ENCODE measurements around the gene NEDD4.
A peak's percentile ranks its signal among the peaks of the same experiment; 100 is the strongest.
"Not testable (repeated sequence)": the region's sequence is repeated elsewhere in the genome, so short reads cannot be mapped to it uniquely, and the experiment has no call there.

NEDD4 gene

DNA sequence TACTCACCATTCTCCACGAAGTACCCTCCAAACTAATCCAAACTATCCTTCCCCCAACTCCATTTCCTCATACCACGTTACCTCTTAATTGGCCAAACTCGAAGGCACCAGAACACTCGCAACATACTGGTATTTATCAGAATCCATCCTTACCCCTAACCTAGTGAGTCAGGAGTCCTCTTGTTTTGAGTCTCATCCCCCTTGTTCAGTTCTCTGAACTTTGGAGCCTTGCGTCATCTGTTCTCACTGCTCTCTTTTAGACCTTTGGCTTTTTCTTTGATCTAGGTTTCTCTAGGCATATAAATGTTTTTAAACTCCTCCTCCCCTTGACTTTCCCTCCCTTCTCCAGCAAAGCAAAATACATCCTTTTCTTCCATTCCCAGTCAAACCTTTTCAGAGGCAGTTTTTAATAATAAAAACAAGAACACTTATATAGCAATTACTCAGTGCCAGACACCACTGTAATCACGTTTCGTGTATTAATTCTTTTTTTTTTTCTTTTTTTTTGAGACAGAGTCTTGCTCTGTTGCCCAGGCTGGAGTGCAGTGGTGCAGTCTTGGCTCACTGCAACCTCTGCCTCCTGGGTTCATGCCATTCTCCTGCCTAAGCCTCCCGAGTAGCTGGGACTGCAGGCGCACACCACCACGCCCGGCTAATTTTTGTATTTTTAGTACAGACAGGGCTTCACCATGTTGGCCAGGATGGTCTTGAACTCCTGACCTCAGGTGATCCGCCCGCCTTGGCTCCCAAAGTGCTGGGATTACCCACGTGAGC lies 40.7 kb downstream of the NEDD4 start:
- not testable (repeated sequence) for DNase-seq

DNA sequence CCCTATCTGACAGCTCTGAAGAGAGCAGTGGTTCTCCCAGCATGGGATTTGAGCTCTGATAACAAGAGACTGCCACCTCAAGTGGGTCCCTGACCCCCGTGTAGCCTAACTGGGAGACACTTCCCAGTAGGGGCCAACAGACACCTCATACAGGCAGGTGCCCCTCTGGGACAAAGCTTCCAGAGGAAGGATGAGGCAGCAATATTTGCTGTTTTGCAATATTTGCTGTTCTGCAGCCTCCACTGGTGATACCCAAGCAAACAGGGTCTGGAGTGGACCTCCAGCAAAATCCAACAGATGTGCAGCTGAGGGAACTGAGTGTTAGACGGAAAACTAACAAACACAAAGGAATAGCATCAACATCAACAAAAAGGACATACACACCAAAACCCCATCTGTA lies 48.8 kb downstream of the NEDD4 start:
- DNase-seq: not testable (repeated sequence)

DNA sequence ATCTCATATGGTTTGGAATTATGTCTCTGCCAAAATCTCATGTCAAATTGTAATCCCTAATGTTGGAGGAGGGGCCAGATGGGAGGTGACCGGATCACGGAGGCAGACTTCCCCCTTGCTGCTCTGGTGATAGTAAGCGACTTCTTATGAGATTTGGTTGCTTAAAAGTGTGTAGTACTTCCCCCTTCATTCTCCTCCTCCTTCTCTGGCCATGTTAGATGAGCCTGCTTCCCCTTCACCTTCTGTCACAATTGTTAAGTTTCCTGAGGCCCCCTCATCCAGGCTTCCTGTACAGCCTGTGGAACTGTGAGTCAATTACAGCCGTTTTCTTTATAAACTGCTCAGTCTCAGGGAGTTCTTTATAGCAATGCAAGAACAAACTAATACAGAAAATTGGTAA lies 51.1 kb downstream of the NEDD4 start:
- DNase-seq: no peak

DNA sequence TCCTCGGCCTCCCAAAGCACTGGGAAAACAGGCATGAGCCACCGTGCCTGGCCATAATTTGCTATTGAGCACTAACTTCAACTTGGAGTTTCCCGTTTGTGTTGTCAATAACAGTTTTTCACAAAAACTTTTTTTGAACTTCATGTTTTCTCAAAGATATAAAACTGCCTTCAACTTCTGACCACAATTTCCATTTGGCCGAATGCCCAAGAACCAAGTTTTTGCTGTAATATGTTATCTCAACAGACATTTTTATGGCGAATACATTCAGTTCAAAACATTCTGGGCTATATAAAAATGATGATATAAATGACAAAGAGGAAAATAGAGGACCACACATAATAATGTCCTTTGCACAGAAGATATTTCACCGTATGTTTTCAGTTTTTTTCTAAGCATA lies 56.4 kb downstream of the NEDD4 start:
- no peak for DNase-seq

DNA sequence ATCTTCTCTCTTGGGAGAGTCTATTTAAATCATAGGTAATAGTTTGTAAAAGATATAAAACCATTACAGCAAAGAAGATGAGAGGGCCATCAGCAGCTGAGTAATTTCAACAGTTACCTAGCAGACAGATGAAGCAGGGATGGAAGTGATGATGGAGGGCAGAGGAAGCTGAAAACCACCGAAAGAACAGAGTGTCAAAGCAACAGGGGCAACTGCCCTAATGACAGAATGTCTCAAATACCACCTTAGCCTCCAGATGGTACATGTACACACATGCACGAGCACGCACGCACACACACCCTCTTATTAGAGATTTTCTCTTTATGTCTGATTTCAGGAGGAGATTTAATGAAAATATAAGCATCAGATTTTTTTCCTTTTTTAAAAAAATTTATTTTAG lies 64.5 kb downstream of the NEDD4 start:
- no peak for DNase-seq

DNA sequence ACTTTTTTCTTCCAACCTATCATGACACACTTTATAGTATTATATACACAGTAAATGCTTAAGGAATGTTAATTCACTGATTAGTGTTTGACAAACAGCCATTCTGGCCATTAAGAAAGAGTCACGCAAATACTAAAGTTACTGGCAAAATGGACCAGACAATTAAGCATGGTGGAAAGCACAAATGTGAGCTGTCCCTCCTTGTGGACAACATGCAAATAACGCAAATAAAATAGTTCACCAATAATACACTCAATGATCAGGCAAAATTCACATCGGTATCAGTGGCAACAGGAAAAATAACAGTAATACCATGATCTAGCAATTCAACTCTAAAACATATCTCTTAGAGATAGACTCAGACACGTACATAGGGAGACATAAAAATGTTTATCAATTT lies 71.7 kb downstream of the NEDD4 start:
- DNase-seq: no peak

DNA sequence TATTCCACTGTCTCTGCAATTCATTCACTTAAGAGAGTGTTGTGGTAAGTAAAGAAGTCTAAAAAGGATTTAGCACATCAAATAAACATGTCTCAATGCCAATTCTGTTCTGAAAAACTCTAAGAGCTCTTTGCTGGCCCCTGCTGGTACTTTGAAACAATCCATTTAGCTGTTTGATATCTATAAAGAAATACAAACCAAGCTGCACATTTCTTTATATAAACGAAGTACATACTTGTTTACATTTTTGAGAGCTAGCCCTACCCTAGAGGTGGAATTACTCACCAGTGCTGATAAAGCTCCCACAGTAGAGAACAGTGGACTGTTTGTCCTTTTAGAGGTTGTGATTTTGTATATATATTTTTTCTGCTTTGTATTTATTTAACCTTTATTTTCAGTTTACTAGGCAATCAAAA lies 75.5 kb downstream of the NEDD4 start:
- peak; percentile 2 for DNase-seq

DNA sequence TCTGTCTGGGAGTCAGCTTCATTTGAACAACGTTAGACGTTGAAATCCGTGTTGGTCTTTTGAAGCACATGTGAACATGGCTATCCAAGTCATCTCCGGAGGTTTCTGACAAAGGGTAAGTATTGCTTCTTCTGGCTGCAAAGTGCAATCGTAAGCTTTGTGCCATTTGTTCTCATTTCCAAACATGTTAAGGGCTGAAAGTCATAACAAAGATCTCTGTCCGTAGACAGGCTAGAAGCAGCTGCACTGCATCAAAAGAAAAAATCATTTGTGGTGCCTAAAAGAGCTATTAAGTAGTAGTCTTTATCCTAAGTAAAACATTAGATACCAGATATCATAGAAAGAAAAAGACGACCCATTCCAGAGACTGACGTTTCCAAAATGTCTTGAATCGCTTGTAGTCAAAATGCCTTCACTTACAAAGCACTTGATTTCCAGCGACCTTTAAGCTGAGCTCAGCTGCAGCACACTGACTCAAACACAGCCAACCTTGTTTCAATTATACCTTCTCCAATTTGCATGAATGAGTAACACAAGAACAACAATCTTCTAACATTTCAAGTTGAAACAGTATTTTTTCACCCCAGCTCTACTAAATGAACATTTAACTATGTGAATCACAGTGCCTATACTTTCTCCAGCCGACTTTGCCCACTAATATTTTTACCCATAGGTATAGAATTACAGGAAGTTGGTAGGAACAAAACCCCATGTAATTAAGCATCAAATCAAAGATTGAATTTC lies 76.6 kb downstream of the NEDD4 start:
- no peak for DNase-seq

DNA sequence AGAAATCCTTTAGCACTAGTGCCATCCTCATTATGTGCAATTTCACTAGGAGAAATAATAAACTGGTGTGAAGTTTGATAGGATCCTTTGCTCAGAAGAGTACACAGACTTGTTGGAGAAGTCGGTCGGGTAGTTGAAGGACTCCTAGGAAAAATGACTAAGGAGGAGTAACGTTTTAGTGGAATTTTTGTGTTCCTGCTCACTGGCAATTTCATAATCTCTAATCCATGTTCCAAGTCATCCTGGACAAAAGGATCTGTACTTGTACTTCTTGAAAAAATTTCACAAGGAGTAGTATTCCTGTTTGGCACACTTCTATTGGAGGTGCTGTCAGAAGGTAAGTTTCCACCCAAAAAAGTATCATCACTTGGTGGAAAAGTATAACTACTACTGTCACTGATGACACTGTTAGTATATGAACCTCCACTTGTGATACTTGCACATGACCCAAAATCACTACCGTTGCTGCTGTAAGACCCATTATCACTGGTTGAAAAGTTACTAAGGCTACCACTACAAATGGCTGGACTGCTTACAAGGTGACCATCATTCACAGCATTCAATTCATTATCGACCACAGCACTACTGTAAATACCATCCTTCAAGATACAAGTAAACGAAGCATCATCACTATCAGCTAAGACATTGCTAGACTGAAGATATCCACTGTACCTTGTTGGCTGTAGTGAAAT lies 77.4 kb downstream of the NEDD4 start:
- no peak for DNase-seq

DNA sequence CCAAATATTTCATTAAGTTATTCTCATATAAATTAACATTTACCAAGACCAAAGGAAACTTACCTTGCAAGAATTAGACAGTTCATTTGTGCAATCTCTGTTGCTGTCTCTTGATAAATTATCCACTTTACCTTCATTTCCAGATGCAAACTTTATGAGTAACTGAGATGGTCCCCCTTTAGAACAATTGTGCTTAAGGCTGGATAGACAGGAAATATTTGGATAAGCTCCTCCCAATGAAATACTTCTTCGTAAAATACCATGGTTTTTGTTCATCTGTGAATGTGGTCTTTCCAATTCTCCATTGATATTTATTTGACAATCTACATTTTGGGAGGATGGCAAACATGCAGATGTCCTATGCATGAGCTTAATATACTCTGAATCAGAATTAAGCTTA lies 78.2 kb downstream of the NEDD4 start:
- no peak for DNase-seq

DNA sequence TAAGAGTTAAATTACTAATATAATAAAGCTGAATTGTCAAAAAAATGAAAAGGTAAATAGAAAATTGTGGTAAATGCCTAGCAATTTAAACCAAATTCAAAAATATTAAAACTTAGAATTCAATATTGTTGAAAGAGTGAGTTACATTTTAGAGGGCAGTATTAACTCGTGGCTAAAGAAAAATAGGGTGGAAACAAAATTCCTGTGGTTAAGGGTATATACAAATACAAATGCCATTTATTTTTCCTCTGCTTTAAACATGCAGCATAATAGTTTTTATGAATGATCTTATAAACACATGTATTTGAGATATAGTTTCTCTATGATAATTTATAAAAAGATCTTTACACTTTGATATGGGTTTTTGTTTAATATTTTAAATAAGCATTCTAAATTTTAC lies 79.0 kb downstream of the NEDD4 start:
- no peak for DNase-seq

DNA sequence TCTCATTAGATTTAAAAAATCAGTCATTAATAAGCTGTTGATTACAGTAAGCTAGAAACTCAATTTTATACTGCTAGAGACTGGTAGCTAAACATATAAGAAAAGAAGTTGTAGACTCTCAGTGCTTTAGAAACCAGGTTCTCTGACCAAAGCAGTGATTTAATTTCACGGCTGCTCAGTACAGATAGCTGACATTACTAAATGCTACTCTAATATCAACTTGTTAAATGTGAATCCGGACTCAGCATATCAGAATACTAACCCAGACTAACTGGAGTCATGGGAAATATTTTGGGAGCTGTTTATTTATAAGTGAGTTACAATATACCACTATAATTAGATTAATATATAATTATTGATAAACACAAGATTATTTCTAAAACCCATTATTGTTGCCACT lies 80.4 kb downstream of the NEDD4 start:
- no peak for DNase-seq

DNA sequence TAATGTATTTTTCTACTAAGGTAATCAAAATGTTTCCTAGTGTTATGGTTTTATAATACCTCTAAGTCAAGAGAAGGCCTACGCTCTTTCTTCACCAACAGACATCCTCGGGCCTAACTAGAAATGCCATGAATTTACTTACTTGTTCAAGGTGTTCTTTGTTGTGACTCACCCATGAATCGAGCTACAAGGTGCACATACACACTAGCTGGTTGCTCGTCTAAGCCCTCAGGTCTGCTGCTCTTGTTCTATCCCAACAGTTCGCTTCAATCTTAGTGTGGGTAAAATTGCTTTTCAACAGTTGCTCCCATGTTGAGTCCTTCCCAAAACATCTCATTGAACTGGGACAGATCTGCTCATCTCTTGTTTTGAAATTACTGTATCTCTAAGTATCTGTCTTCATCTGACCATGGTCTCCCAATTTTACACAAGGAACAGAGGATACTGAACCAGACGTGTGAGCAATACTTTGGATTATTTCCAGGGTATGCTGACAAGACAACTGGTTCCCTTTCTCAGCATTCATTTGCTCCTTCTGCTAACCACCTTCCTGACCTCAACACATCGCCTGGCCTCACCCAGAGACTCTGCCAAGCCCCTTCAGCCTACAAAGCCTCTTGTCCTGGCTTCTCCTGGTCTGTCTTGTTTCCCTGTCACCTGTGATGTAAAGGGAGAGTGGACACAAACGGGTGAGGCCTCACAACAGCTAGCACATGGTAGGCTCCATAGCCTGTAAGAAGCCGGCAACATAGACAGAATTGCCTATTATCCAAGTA lies 84.2 kb downstream of the NEDD4 start:
- no peak for DNase-seq

DNA sequence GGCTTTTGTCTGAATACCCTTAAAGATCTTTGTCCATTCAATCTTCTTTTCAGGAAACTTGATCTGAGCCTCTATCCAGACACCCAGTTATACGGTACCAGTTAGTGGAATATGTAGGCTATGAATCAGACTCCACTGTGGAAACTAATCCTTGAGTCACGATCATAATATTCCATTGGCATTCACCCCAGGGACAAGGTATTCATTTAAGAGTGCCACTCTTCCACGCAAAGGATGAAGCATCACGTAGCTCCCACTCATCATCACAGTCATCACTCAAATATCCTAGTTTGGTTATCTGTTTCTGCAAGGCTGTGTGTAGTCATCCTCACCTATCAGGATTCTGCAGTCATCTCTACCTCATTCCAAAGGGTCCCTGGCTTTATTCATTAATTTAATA lies 85.6 kb downstream of the NEDD4 start:
- DNase-seq: no peak

DNA sequence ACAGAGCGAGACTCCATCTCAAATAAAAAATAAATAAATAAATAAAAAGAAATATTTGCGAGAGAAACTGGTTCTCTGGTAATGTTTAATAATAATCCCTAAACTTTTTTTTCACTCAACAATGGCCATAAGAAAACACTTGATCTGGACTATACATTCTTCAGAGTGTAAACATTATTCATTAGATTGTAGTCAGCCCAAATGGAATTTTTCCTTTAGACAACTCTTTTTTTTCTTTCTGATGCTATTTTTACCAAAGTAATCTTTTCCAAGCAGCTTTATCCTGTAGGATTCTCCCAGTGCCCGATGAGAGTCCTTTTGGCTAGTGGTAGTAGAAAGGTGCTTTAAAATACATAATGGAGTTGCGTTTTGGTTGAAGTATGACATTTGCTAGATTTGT lies 90.4 kb downstream of the NEDD4 start:
- no peak for DNase-seq

DNA sequence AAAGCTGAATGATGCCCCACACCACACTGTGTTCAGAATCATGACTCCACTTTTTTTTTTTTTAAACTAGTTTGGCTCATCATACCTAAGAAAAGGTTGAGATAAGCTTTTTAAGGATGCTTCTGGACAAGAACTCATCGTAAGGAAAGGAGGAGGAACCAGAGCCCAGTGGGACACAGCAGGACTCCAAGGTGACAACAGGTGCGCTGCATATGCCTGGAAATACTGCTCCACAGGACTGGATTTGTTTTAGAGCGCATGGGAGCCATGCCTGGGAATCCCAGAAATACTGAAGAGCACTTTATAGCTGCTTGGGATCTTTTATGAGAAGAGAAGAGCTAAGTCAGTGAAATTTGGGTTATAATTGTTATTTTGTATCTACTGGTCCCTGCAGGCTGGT lies 93.4 kb downstream of the NEDD4 start:
- DNase-seq: no peak

DNA sequence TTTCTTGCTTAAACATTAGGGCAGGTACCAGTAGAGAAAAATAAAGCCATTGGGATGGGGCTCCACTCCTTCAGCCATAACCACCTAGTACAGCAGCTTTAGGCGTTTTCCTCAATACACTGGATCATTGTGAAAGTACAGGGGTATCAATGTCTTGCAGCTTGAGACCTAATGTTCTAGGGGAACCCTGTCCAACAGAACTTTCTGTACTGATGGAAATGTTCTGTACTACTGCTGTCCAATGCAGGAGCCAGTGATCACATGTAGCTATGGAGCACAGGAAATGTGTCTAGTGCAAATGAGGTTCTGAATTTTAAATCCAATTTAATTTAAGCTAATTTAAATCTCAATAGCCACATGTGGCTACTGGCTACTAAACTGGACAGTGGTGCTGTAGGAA lies 93.9 kb downstream of the NEDD4 start:
- DNase-seq: no peak

DNA sequence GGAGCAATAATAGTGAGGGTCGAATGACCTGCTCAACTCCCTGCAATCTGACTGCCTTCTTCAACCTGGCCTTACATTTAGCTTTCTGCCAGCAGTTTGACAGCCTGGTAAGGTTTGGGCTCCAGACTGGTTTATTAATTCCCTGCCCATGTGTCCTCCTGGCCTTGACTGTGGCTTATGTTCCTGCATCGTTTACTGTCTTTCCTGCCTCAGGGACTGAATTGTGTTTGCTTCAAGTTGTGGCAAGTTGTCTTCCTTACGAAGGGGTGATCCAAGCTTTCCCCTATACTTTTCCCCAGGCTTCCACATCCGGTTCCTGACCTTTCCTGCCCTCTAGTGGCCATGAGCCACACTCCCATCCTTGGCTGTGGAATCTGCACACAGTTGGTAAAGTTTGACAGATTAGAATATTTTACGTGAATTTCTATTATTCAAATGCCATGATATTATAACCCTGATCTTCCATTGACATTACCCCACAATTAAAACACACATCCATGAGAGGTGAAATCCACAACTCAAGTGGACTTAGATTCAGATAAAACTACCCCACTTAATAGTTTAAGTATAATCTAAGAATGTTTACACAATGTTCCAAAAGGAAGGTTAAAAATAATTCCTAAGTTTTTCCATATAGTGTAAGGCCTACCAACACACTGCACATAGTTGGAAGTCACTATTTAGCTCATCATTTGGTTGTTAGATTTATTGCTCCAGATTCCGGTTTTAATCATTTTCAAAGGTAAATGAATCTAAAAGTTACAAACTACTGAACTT lies 95.7 kb downstream of the NEDD4 start:
- DNase-seq: peak; percentile 15

DNA sequence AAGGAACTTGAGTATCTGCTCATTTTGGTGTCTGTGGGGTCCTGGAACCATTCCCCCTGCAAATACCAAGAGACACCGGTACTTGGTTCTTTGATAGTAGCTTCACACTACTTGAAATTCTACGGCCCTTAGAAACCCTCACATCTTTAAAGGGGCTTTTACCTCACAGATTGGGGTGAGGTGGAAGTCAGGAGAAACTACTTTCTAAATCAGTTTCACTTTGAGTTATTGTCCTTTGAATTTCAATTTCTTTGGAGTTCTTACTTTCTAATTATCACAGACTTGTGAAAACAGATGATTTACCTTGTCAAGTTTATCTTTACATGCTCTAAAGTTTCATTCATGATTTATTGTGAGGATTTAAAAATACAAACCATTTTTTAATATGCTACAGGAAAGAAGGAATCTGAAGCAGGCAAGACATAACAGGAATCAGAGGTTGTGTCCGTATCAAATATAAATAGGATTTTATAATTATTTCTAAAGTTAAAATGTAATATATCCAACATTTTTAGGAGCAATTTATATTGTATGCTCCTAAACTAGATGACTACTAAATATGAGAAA lies 98.9 kb downstream of the NEDD4 start:
- DNase-seq: no peak

DNA sequence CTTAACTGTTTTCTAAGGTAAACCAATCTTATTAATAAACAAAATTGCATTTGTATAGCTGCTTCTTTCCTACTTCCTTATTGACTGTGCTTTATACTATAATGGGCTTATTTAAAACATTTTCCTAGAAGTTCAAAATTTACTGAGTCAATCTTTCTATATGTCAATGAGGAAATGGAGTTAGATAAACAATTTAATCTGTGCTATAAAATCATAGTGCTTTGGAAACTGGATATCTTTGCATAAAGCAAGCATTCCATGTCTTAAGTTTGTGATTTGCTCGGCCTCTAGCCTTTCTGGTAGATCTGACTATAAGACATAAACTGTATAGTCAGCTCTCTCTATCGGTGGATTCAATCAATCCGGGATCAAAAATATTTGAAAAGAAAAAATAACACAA lies 99.6 kb downstream of the NEDD4 start:
- no peak for DNase-seq

DNA sequence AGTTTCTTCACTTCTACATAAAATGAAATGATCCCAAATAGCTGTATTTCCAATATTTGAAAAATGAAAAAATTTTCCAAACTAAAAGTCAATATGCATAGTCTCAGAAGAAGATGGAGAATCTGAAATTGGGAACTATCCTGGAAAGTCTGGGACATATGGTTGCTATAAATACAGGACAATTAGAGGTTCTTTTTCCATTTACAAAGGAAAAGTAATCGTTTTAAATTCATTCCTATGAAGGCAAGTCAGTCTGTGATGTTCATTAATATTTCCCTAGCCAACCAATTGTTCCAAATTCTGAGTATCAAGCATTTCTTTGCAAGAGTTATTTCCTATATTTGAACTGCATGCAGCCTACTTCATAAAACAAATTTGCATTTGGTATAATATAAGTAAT lies 102.2 kb downstream of the NEDD4 start:
- no peak for DNase-seq

DNA sequence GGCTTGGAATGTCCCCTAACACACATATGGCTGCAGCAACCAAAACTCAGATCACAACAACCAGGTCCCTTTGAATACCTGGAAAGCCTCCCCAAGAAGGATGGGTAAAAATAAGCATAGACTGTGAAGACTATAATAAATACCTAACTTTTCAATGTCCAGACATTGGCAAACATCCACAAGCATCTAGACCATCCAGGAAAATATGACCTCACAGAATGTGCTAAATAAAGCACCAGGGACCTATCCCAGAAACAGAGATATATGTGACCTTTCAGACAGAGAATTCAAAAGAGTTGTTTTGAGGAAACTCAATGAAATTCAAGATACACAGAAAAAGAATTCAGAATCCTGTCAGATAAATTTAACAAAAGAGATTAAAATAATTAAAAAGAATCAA lies 109.2 kb downstream of the NEDD4 start:
- no peak for DNase-seq
